ENCODE results near the gene RNU1-4.
"Not testable (repeated sequence)": the region's sequence is repeated elsewhere in the genome, so short reads cannot be mapped to it uniquely, and the experiment has no call there.

Gene RNU1-4

GRCh38 chr1:16732254-16732896 lies 7.9 kb upstream of the RNU1-4 start:
- H3K27ac ChIP-seq (ENCODE audit: low read depth, low read length); H3K27me3 ChIP-seq (ENCODE audit: control insufficient read depth in 5 of 5, insufficient read depth in 4 of 5, low read length in 5 of 5); H3K9me3 ChIP-seq (ENCODE audit: control insufficient read depth in 5 of 5, low read length in 5 of 5); H3K4me1 ChIP-seq (ENCODE audit: control insufficient read depth in 5 of 5, insufficient read depth in 5 of 5, low read length in 5 of 5); H3K36me3 ChIP-seq (ENCODE audit: control insufficient read depth in 5 of 5, insufficient read depth in 5 of 5, low read length in 5 of 5); H3K9ac ChIP-seq (ENCODE audit: low read length in 5 of 5); H3K4me3 ChIP-seq (ENCODE audit: low read depth in 1 of 5, low read length in 5 of 5): not testable (repeated sequence)

GRCh38 chr1:16741230-16741629 lies 914 bp downstream of the RNU1-4 start:
- not testable (repeated sequence) for H3K27ac ChIP-seq (ENCODE audit: low read depth, low read length); H3K36me3 ChIP-seq (ENCODE audit: control insufficient read depth in 5 of 5, insufficient read depth in 5 of 5, low read length in 5 of 5); H3K4me3 ChIP-seq (ENCODE audit: low read depth in 1 of 5, low read length in 5 of 5)

GRCh38 chr1:16747660-16748059 lies 7.3 kb downstream of the RNU1-4 start:
- H3K4me1 ChIP-seq (ENCODE audit: control insufficient read depth in 5 of 5, insufficient read depth in 5 of 5, low read length in 5 of 5); H3K36me3 ChIP-seq (ENCODE audit: control insufficient read depth in 5 of 5, insufficient read depth in 5 of 5, low read length in 5 of 5); H3K9me3 ChIP-seq (ENCODE audit: control insufficient read depth in 5 of 5, low read length in 5 of 5); H3K27me3 ChIP-seq (ENCODE audit: control insufficient read depth in 5 of 5, insufficient read depth in 4 of 5, low read length in 5 of 5); H3K27ac ChIP-seq (ENCODE audit: low read depth, low read length); H3K9ac ChIP-seq (ENCODE audit: low read length in 5 of 5); H3K4me3 ChIP-seq (ENCODE audit: low read depth in 1 of 5, low read length in 5 of 5): not testable (repeated sequence)

More at GRCh38 chr1:16741230-16741629, 914 bp downstream of the RNU1-4 start:
- H3K27me3 ChIP-seq (ENCODE audit: control insufficient read depth in 5 of 5, insufficient read depth in 4 of 5, low read length in 5 of 5); H3K4me1 ChIP-seq (ENCODE audit: control insufficient read depth in 5 of 5, insufficient read depth in 5 of 5, low read length in 5 of 5); H3K9me3 ChIP-seq (ENCODE audit: control insufficient read depth in 5 of 5, low read length in 5 of 5); H3K9ac ChIP-seq (ENCODE audit: low read length in 5 of 5): not testable (repeated sequence)

GRCh38 chr1:16748710-16749109 lies 8.4 kb downstream of the RNU1-4 start:
- H3K4me3 ChIP-seq (ENCODE audit: low read depth in 1 of 5, low read length in 5 of 5); H3K9me3 ChIP-seq (ENCODE audit: control insufficient read depth in 5 of 5, low read length in 5 of 5); H3K36me3 ChIP-seq (ENCODE audit: control insufficient read depth in 5 of 5, insufficient read depth in 5 of 5, low read length in 5 of 5); H3K27ac ChIP-seq (ENCODE audit: low read depth, low read length); H3K9ac ChIP-seq (ENCODE audit: low read length in 5 of 5); H3K4me1 ChIP-seq (ENCODE audit: control insufficient read depth in 5 of 5, insufficient read depth in 5 of 5, low read length in 5 of 5); H3K27me3 ChIP-seq (ENCODE audit: control insufficient read depth in 5 of 5, insufficient read depth in 4 of 5, low read length in 5 of 5): not testable (repeated sequence)

- not testable (repeated sequence) for H3K36me3 ChIP-seq (ENCODE audit: control insufficient read depth in 5 of 5, insufficient read depth in 5 of 5, low read length in 5 of 5); H3K9ac ChIP-seq (ENCODE audit: low read length in 5 of 5); H3K9me3 ChIP-seq (ENCODE audit: control insufficient read depth in 5 of 5, low read length in 5 of 5); H3K4me3 ChIP-seq (ENCODE audit: low read depth in 1 of 5, low read length in 5 of 5); H3K27me3 ChIP-seq (ENCODE audit: control insufficient read depth in 5 of 5, insufficient read depth in 4 of 5, low read length in 5 of 5); H3K4me1 ChIP-seq (ENCODE audit: control insufficient read depth in 5 of 5, insufficient read depth in 5 of 5, low read length in 5 of 5); H3K27ac ChIP-seq (ENCODE audit: low read depth, low read length)
These were observed 9.9 kb downstream of the RNU1-4 start for GRCh38 chr1:16749910-16750888.

- not testable (repeated sequence) for H3K27me3 ChIP-seq (ENCODE audit: control insufficient read depth in 5 of 5, insufficient read depth in 4 of 5, low read length in 5 of 5); H3K4me3 ChIP-seq (ENCODE audit: low read depth in 1 of 5, low read length in 5 of 5); H3K9me3 ChIP-seq (ENCODE audit: control insufficient read depth in 5 of 5, low read length in 5 of 5); H3K4me1 ChIP-seq (ENCODE audit: control insufficient read depth in 5 of 5, insufficient read depth in 5 of 5, low read length in 5 of 5); H3K27ac ChIP-seq (ENCODE audit: low read depth, low read length); H3K9ac ChIP-seq (ENCODE audit: low read length in 5 of 5); H3K36me3 ChIP-seq (ENCODE audit: control insufficient read depth in 5 of 5, insufficient read depth in 5 of 5, low read length in 5 of 5)
These were observed 12.5 kb downstream of the RNU1-4 start for GRCh38 chr1:16752770-16753169.

- not testable (repeated sequence) for H3K9me3 ChIP-seq (ENCODE audit: control insufficient read depth in 5 of 5, low read length in 5 of 5); H3K36me3 ChIP-seq (ENCODE audit: control insufficient read depth in 5 of 5, insufficient read depth in 5 of 5, low read length in 5 of 5); H3K4me1 ChIP-seq (ENCODE audit: control insufficient read depth in 5 of 5, insufficient read depth in 5 of 5, low read length in 5 of 5); H3K27me3 ChIP-seq (ENCODE audit: control insufficient read depth in 5 of 5, insufficient read depth in 4 of 5, low read length in 5 of 5); H3K9ac ChIP-seq (ENCODE audit: low read length in 5 of 5); H3K4me3 ChIP-seq (ENCODE audit: low read depth in 1 of 5, low read length in 5 of 5); H3K27ac ChIP-seq (ENCODE audit: low read depth, low read length)
These were observed 15.1 kb downstream of the RNU1-4 start for GRCh38 chr1:16755385-16755784.

GRCh38 chr1:16755932-16756331 lies 15.6 kb downstream of the RNU1-4 start:
- not testable (repeated sequence) for H3K27ac ChIP-seq (ENCODE audit: low read depth, low read length); H3K4me3 ChIP-seq (ENCODE audit: low read depth in 1 of 5, low read length in 5 of 5); H3K27me3 ChIP-seq (ENCODE audit: control insufficient read depth in 5 of 5, insufficient read depth in 4 of 5, low read length in 5 of 5); H3K9me3 ChIP-seq (ENCODE audit: control insufficient read depth in 5 of 5, low read length in 5 of 5); H3K36me3 ChIP-seq (ENCODE audit: control insufficient read depth in 5 of 5, insufficient read depth in 5 of 5, low read length in 5 of 5); H3K4me1 ChIP-seq (ENCODE audit: control insufficient read depth in 5 of 5, insufficient read depth in 5 of 5, low read length in 5 of 5); H3K9ac ChIP-seq (ENCODE audit: low read length in 5 of 5)

GRCh38 chr1:16757574-16757973 lies 17.3 kb downstream of the RNU1-4 start:
- not testable (repeated sequence) for H3K4me1 ChIP-seq (ENCODE audit: control insufficient read depth in 5 of 5, insufficient read depth in 5 of 5, low read length in 5 of 5); H3K9ac ChIP-seq (ENCODE audit: low read length in 5 of 5); H3K4me3 ChIP-seq (ENCODE audit: low read depth in 1 of 5, low read length in 5 of 5); H3K27me3 ChIP-seq (ENCODE audit: control insufficient read depth in 5 of 5, insufficient read depth in 4 of 5, low read length in 5 of 5); H3K27ac ChIP-seq (ENCODE audit: low read depth, low read length); H3K9me3 ChIP-seq (ENCODE audit: control insufficient read depth in 5 of 5, low read length in 5 of 5); H3K36me3 ChIP-seq (ENCODE audit: control insufficient read depth in 5 of 5, insufficient read depth in 5 of 5, low read length in 5 of 5)

- H3K9me3 ChIP-seq (ENCODE audit: control insufficient read depth in 5 of 5, low read length in 5 of 5); H3K4me1 ChIP-seq (ENCODE audit: control insufficient read depth in 5 of 5, insufficient read depth in 5 of 5, low read length in 5 of 5); H3K9ac ChIP-seq (ENCODE audit: low read length in 5 of 5); H3K27ac ChIP-seq (ENCODE audit: low read depth, low read length); H3K36me3 ChIP-seq (ENCODE audit: control insufficient read depth in 5 of 5, insufficient read depth in 5 of 5, low read length in 5 of 5); H3K4me3 ChIP-seq (ENCODE audit: low read depth in 1 of 5, low read length in 5 of 5); H3K27me3 ChIP-seq (ENCODE audit: control insufficient read depth in 5 of 5, insufficient read depth in 4 of 5, low read length in 5 of 5): not testable (repeated sequence)
These were observed 17.7 kb downstream of the RNU1-4 start for GRCh38 chr1:16758060-16758459.
